ENCODE measurements around the gene ZNF48. TPM values are rescaled to one million over a fixed set of nuclear protein-coding genes. Genes with fewer than 3 reads are reported as not detected.

ZNF48 gene
- total RNA-seq, 2 donors from 2014 or later, result 6.5 to 6.8 TPM

- Histone ChIP-seq H3K4me3 (no peak overlapping the region), H3K4me1 (peaks cover 9% of the 10 kb centered on the region), H3K27me3 (no peaks in the 10 kb centered on the region), H3K36me3 (no peaks in the 10 kb centered on the region), H3K9me3 (no peaks in the 10 kb centered on the region), H3K27ac (no peak overlapping the region), H3K9ac (ENCODE audit: low read depth in 2 of 2, low read length in 2 of 2) (no peak overlapping the region)
- intact Hi-C loops (cut with DNase I), result loop anchor here (10.0 kb wide), 1 partner anchor 185 kb away; no protein-coding TSS in a partner anchor
- no peak for TF ChIP-seq CTCF (IDR thresholded peaks at IDR 0.05)
- DNase-seq, result no peak
These were observed 44.6 kb downstream of the ZNF48 start for GRCh38 chr16:30439720-30440348.

GRCh38 chr16:30443631-30444030 is 48.4 kb downstream of the ZNF48 start:
- H3K27me3 ChIP-seq, result no peaks in the 10 kb centered on the region
- no peak overlapping the region for H3K27ac ChIP-seq
- H3K36me3 ChIP-seq, result no peaks in the 10 kb centered on the region
- no peaks in the 10 kb centered on the region for H3K9me3 ChIP-seq
- H3K9ac ChIP-seq (ENCODE audit: low read depth in 2 of 2, low read length in 2 of 2), result no peak overlapping the region
- TF ChIP-seq CTCF (IDR thresholded peaks at IDR 0.05), result no peak
- intact Hi-C loops (cut with DNase I), result no loop called here
- H3K4me3 ChIP-seq, result no peak overlapping the region
- no peak for DNase-seq
- H3K4me1 ChIP-seq, result peaks cover 13% of the 10 kb centered on the region

- H3K4me1 ChIP-seq, result peaks cover 13% of the 10 kb centered on the region
- TF ChIP-seq CTCF (IDR thresholded peaks at IDR 0.05), result no peak
- no peaks in the 10 kb centered on the region for H3K36me3 ChIP-seq
- no peaks in the 10 kb centered on the region for H3K9me3 ChIP-seq
- intact Hi-C loops (cut with DNase I), result loop anchor here (5.0 kb wide), 1 partner anchor 83 kb away; the partner anchor contains the start of gene ZNF768
- H3K27ac ChIP-seq, result peak overlapping the region; percentile 92
- H3K9ac ChIP-seq (ENCODE audit: low read depth in 2 of 2, low read length in 2 of 2), result peak overlapping the region; percentile 87 to 92
- DNase-seq, result no peak
- H3K4me3 ChIP-seq, result peak overlapping the region; percentile 68
- H3K27me3 ChIP-seq, result no peaks in the 10 kb centered on the region
These were observed 49.3 kb downstream of the ZNF48 start for GRCh38 chr16:30444231-30445148.

DNA sequence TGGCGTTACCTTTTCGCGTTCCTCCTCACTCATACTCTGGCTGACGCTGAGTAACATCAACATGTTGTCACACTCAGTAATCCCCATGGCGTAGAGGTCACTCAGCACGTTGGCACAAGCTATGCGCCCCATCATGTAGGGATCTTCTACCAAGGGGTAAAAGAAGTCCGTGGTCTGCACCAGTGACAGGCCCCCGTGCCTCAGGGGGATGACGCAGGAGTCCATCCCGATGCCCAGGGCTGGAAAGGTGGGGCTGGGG is 49.9 kb downstream of the ZNF48 start:
- H3K9me3 ChIP-seq, result no peaks in the 10 kb centered on the region

More for the DNA sequence above, 49.9 kb downstream of the ZNF48 start:
- Histone ChIP-seq H3K27me3 (no peaks in the 10 kb centered on the region), H3K4me3 (peak overlapping the region; percentile 68), H3K27ac (peak overlapping the region; percentile 92), H3K4me1 (peaks cover 13% of the 10 kb centered on the region), H3K36me3 (no peaks in the 10 kb centered on the region), H3K9ac (ENCODE audit: low read depth in 2 of 2, low read length in 2 of 2) (peak overlapping the region; percentile 87 to 92)
- DNase-seq, result no peak
- intact Hi-C loops (cut with DNase I), result loop anchor here (5.0 kb wide), 1 partner anchor 82 kb away; the partner anchor contains the start of gene ZNF768
- no peak for TF ChIP-seq CTCF (IDR thresholded peaks at IDR 0.05)
